ENCODE measurements around the gene EXOC2. TPM values are rescaled to one million over a fixed set of nuclear protein-coding genes. Genes with fewer than 3 reads are reported as not detected.
A peak's percentile ranks its signal among the peaks of the same experiment; 100 is the strongest.
"Not testable (repeated sequence)": the region's sequence is repeated elsewhere in the genome, so short reads cannot be mapped to it uniquely, and the experiment has no call there.

The EXOC2 gene
- total RNA-seq, 1 donor from 2014 or later = 22.9 TPM

DNA sequence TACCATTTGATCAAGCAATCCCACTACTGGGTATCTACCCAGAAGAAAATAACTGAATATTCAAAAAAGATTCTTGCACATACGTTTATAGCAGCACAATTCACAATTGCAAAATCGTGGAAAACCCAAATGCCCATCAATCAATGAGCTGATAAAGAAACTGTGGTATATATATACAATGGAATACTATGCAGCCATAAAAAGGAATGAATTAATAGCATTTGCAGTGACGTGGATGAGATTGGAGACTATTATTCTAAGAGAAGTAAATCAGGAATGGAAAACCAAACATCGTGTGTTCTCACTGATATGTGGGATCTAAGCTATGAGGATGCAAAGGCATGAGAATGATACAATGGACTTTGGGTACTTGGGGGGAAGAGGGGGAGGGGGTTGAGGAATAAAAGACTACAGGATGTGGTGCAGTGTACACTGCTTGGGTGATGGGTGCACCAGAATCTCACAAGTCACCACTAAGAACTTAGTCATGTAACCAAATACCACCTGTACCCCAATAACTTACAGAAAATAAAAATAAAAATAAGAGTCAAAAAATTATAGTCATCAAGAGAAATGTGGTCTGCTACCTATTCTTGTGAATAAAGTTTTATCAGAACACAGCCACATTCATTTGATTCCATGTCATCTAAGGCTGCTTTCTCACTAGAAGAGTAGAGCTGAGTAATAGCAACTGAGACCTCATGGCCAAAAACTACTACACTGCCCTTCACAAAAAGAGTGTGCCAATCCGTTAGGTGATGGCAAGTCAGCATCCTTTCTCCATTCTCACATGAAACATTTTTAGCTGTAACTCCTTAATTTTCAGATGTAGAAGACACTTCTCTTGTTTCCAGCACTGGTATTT, 27.3 kb downstream of the EXOC2 start:
- Mint-ChIP-seq H3K9me3 (no peaks in the 10 kb centered on the region), H3K36me3 (peaks cover 14% of the 10 kb centered on the region), H3K27me3 (no peaks in the 10 kb centered on the region), H3K27ac (no peak overlapping the region), H3K4me3 (no peak overlapping the region), H3K4me1 (ENCODE audit: unreplicated experiment) (no peaks in the 10 kb centered on the region)
- TF ChIP-seq, protein P1, sequence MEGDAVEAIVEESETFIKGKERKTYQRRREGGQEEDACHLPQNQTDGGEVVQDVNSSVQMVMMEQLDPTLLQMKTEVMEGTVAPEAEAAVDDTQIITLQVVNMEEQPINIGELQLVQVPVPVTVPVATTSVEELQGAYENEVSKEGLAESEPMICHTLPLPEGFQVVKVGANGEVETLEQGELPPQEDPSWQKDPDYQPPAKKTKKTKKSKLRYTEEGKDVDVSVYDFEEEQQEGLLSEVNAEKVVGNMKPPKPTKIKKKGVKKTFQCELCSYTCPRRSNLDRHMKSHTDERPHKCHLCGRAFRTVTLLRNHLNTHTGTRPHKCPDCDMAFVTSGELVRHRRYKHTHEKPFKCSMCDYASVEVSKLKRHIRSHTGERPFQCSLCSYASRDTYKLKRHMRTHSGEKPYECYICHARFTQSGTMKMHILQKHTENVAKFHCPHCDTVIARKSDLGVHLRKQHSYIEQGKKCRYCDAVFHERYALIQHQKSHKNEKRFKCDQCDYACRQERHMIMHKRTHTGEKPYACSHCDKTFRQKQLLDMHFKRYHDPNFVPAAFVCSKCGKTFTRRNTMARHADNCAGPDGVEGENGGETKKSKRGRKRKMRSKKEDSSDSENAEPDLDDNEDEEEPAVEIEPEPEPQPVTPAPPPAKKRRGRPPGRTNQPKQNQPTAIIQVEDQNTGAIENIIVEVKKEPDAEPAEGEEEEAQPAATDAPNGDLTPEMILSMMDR (conservative IDR thresholded peaks at IDR 0.05) = no peak
- DNase-seq (ENCODE audit: extremely low spot score, unreplicated experiment) = no peak

GRCh38 chr6:663788-664187, 29.2 kb downstream of the EXOC2 start:
- H3K27me3 Mint-ChIP-seq = not testable (repeated sequence)
- peaks cover 13% of the 10 kb centered on the region for H3K4me1 Mint-ChIP-seq (ENCODE audit: unreplicated experiment)

GRCh38 chr6:659716-660581, 33.0 kb downstream of the EXOC2 start:
- Mint-ChIP-seq H3K27me3 (no peaks in the 10 kb centered on the region), H3K4me3 (peak overlapping the region; percentile 15), H3K36me3 (peaks cover 22% of the 10 kb centered on the region), H3K4me1 (ENCODE audit: unreplicated experiment) (peaks cover 13% of the 10 kb centered on the region), H3K9me3 (no peaks in the 10 kb centered on the region), H3K27ac (no peak overlapping the region)
- TF ChIP-seq, protein P1 (conservative IDR thresholded peaks at IDR 0.05) = no peak
- no peak for DNase-seq (ENCODE audit: extremely low spot score, unreplicated experiment)

More at GRCh38 chr6:663788-664187, 29.2 kb downstream of the EXOC2 start:
- DNase-seq (ENCODE audit: extremely low spot score, unreplicated experiment); H3K9me3 Mint-ChIP-seq; H3K27ac Mint-ChIP-seq; H3K4me3 Mint-ChIP-seq: not testable (repeated sequence)
- H3K36me3 Mint-ChIP-seq = peaks cover 18% of the 10 kb centered on the region

- no peak for DNase-seq (ENCODE audit: extremely low spot score, unreplicated experiment)
- Mint-ChIP-seq H3K4me1 (ENCODE audit: unreplicated experiment) (peaks cover 13% of the 10 kb centered on the region), H3K27me3 (no peaks in the 10 kb centered on the region), H3K36me3 (peaks cover 17% of the 10 kb centered on the region), H3K27ac (no peak overlapping the region), H3K9me3 (no peaks in the 10 kb centered on the region), H3K4me3 (no peak overlapping the region)
- TF ChIP-seq, protein P1 (conservative IDR thresholded peaks at IDR 0.05) = no peak
These were observed 34.7 kb downstream of the EXOC2 start for GRCh38 chr6:658244-658643.

GRCh38 chr6:657743-658142, 35.2 kb downstream of the EXOC2 start:
- H3K36me3 Mint-ChIP-seq = peaks cover 17% of the 10 kb centered on the region
- H3K27ac Mint-ChIP-seq = no peak overlapping the region
- H3K4me3 Mint-ChIP-seq = no peak overlapping the region
- TF ChIP-seq, protein P1 (conservative IDR thresholded peaks at IDR 0.05) = no peak
- H3K27me3 Mint-ChIP-seq = no peaks in the 10 kb centered on the region
- no peaks in the 10 kb centered on the region for H3K9me3 Mint-ChIP-seq
- DNase-seq (ENCODE audit: extremely low spot score, unreplicated experiment) = no peak
- H3K4me1 Mint-ChIP-seq (ENCODE audit: unreplicated experiment) = peaks cover 13% of the 10 kb centered on the region
